K562 (cell line): Measurements from ENCODE around the gene CTDSPL2. TPM values are rescaled to one million over a fixed set of nuclear protein-coding genes. Genes with fewer than 3 reads are reported as not detected.
A peak's percentile ranks its signal among the peaks of the same experiment; 100 is the strongest.

Experiments used
- C11orf30 ChIP-seq: fragments of 450-650 bp; IDR thresholded peaks from 2 replicates; pipeline ENCODE4 v1.6.1; 2016; ENCODE audit warnings: low read depth, mild to moderate bottlenecking
- FIP1L1 ChIP-seq: fragments of 200-400 bp; formaldehyde crosslinking; IDR thresholded peaks from 2 replicates; pipeline ENCODE4 v1.6.1; 2018; ENCODE audit warnings: mild to moderate bottlenecking, low read depth, low read length; ENCODE audit not compliant: poor library complexity, severe bottlenecking
- FOXA3 ChIP-seq, 2 experiments: fragments of 450-650 bp in 1 of 2; sonication (generic) in 1 of 2; formaldehyde crosslinking; IDR thresholded peaks in 1 of 2; conservative IDR thresholded peaks in 1 of 2; 2 replicates each; pipeline versions ENCODE4 v1.4.0 to v1.8.0; 2020 to 2022; ENCODE audit warnings: mild to moderate bottlenecking in 2 of 2, missing genetic modification reagents in 1 of 2
- GABPA ChIP-seq: fragments of 200-800 bp; sonication (Bioruptor generic); conservative IDR thresholded peaks from 2 replicates; pipeline ENCODE4 v1.6.1; 2016; ENCODE audit warnings: low read depth, missing genetic modification characterization, missing compliant biosample characterization
- HDAC8 ChIP-seq: fragments of 450-650 bp; IDR thresholded peaks from 2 replicates; pipeline ENCODE4 v1.6.1; 2016; ENCODE audit warnings: mild to moderate bottlenecking, missing genetic modification characterization, moderate library complexity, missing compliant biosample characterization
- HNRNPL ChIP-seq: fragments of 200-400 bp; formaldehyde crosslinking; IDR thresholded peaks from 2 replicates; pipeline ENCODE4 v1.6.1; 2017; ENCODE audit warnings: low read depth, mild to moderate bottlenecking, low read length
- JUNB ChIP-seq: fragments of 450-650 bp; formaldehyde crosslinking; conservative IDR thresholded peaks from 2 replicates; pipeline ENCODE4 v1.4.0; 2020; ENCODE audit warnings: mild to moderate bottlenecking
- NFE2 ChIP-seq: IDR thresholded peaks from 2 replicates; pipeline ENCODE4 v1.6.1; 2014; ENCODE audit warnings: antibody characterized with exemption, low read depth
- NFIC ChIP-seq: fragments of 450-650 bp; IDR thresholded peaks from 2 replicates; pipeline ENCODE4 v1.6.1; 2017; ENCODE audit warnings: mild to moderate bottlenecking, inconsistent platforms
- NR2C2 ChIP-seq, 2 experiments: fragments of 200-800 bp in 1 of 2; sonication (Bioruptor generic) in 1 of 2; sonication (generic) in 1 of 2; formaldehyde crosslinking in 1 of 2; IDR thresholded peaks; 2 replicates each; pipeline versions ENCODE4 v1.6.1 to v1.8.0; 2016 to 2022; ENCODE audit warnings: mild to moderate bottlenecking in 1 of 2, missing compliant biosample characterization in 1 of 2, missing genetic modification characterization in 1 of 2, missing genetic modification reagents in 1 of 2
- PHF8 ChIP-seq: fragments of 200-600 bp; sonication (generic); IDR thresholded peaks from 2 replicates; pipeline ENCODE4 v1.6.1; 2012; ENCODE audit warnings: mixed run types, mild to moderate bottlenecking, inconsistent platforms, low read length, moderate library complexity, borderline replicate concordance
- SIN3A ChIP-seq, 2 experiments: fragments of 150-350 bp in 1 of 2; IDR thresholded peaks; 2 replicates each; pipeline ENCODE4 v1.6.1; 2011 to 2016; ENCODE audit warnings: borderline replicate concordance in 2 of 2, low read depth in 2 of 2, low read length in 2 of 2, mild to moderate bottlenecking in 2 of 2, moderate library complexity in 2 of 2; ENCODE audit not compliant: control insufficient read depth in 1 of 2
- SP2 ChIP-seq: IDR thresholded peaks from 2 replicates; pipeline ENCODE4 v1.6.1; 2011; ENCODE audit warnings: mild to moderate bottlenecking, low read depth, low read length, moderate library complexity; ENCODE audit not compliant: poor library complexity, severe bottlenecking; ENCODE audit errors: extremely low read depth
- SRSF1 ChIP-seq: fragments of 200-400 bp; formaldehyde crosslinking; IDR thresholded peaks from 2 replicates; pipeline ENCODE4 v1.6.1; 2017; ENCODE audit warnings: mild to moderate bottlenecking, low read depth, low read length, moderate library complexity
- SRSF7 ChIP-seq: fragments of 200-400 bp; formaldehyde crosslinking; optimal IDR thresholded peaks from 2 replicates; pipeline ENCODE3; 2017; ENCODE audit warnings: mild to moderate bottlenecking, low read depth, low read length
- TAF9B ChIP-seq: fragments of 450-650 bp; IDR thresholded peaks from 2 replicates; pipeline ENCODE4 v1.6.1; 2018; ENCODE audit warnings: mild to moderate bottlenecking; ENCODE audit not compliant: partially characterized antibody
- U2AF1 ChIP-seq: fragments of 200-400 bp; formaldehyde crosslinking; optimal IDR thresholded peaks from 2 replicates; pipeline ENCODE3; 2017; ENCODE audit warnings: mild to moderate bottlenecking, low read depth, low read length, moderate library complexity
- ZNF197 ChIP-seq: fragments of 200-800 bp; sonication (Bioruptor generic); IDR thresholded peaks from 2 replicates; pipeline ENCODE4 v1.6.1; 2016; ENCODE audit warnings: low read depth, missing genetic modification characterization, missing compliant biosample characterization
- ZNF212 ChIP-seq: fragments of 450-650 bp; formaldehyde crosslinking; IDR thresholded peaks from 2 replicates; pipeline ENCODE4 v1.4.0; 2020; ENCODE audit warnings: mild to moderate bottlenecking
- polyA plus RNA-seq, 8 experiments: library from polyadenylated mRNA; depleted of rRNA in 4 of 8; stranded (reverse) in 5 of 8; unstranded in 3 of 8; fragments of >200 nt; fragmentation: Nextera tagmentation in 2 of 8; fragmentation: Illumina TruSeq in 1 of 8; extraction: Ambion mirVana in 2 of 8; extraction: Trizol in 1 of 8; gene quantifications; 2 replicates each; pipeline versions ENCODE4 v1.2.1 to v1.2.3, GENCODE V29; 2011 to 2014; ENCODE audit warnings: inconsistent platforms in 1 of 8, missing spikeins in 1 of 8
- total RNA-seq, 7 experiments: library from RNA; depleted of rRNA in 6 of 7; stranded (reverse); fragments of >200 nt in 6 of 7; fragmentation: Illumina TruSeq in 2 of 7; extraction: Trizol in 2 of 7; gene quantifications; 2 replicates each; pipeline versions ENCODE4 v1.2.1 to v1.2.3, GENCODE V29; 2011 to 2021; ENCODE audit warnings: low replicate concordance in 1 of 7
- TF ChIP-seq, protein P1 (sequence below), 3 experiments: fragments of 200-800 bp in 1 of 3; sonication (Bioruptor generic) in 1 of 3; sonication (generic) in 1 of 3; formaldehyde crosslinking in 1 of 3; IDR thresholded peaks; 2 replicates each; pipeline versions ENCODE4 v1.6.1 to v1.8.0; 2016 to 2022; ENCODE audit warnings: mild to moderate bottlenecking in 2 of 3, missing compliant biosample characterization in 2 of 3, missing genetic modification characterization in 2 of 3, missing genetic modification reagents in 1 of 3
- TF ChIP-seq, protein P2 (sequence below): conservative IDR thresholded peaks from 2 replicates; pipeline ENCODE4 v1.6.1; 2011; ENCODE audit warnings: low read depth, mild to moderate bottlenecking, low read length; ENCODE audit not compliant: control insufficient read depth
- TF ChIP-seq, protein P3 (sequence below): fragments of 450-650 bp; formaldehyde crosslinking; conservative IDR thresholded peaks from 2 replicates; pipeline ENCODE4 v1.4.0; 2022; ENCODE audit warnings: mild to moderate bottlenecking, missing genetic modification characterization

CTDSPL2 gene
- total and polyA plus RNA-seq, 9 of the 15 experiments (the other 6 are each of a cell fraction or from before 2014, with no cell fraction given): 16.8 to 79.0 (median 53.1) TPM

DNA sequence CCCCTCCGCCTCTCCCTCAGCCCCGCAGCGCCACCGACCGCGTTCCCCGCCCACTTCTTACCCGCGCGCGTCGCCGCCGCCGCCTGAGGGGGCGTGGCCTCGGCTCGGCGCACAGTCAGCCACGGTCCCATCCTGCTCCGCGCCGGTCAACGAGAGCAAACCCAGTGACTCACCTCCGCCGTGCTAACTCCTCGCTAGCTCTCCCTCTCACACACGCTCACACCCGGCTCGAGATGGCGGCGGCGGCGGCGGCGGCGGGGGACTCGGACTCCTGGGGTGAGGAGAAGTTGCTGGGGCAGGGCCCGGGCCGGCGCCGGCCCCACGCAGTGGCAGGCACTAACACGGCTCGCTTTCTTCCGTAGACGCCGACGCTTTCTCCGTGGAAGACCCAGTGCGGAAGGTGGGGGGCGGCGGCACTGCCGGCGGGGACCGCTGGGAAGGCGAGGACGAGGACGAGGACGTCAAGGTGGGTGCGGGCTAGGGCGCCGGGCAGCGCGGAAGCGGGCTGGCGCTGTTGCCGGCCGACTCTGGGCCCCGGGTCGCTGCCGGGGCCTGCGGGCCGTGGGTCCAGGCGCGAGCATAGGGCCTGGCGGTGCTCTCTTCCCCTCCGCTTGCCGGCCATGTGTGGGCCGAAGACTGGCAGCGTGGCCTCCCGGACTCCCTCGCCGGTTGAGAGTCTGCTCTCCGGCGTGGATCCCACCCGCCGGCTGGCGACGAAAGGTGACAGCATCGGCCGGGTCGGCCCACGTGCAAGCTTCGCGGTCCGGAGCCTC, 109.7 kb downstream of the CTDSPL2 start, which contains the start of gene EIF3J (continued):
- TF ChIP-seq NR2C2 (CRISPR knock-in tag; IDR thresholded peaks at IDR 0.05) (no peak), NR2C2 (tag; IDR thresholded peaks at IDR 0.05) (no peak), C11orf30 (peak; percentile 36; the same call in 1 of the 2 replicates), NFE2 (0 out of 2 replicates have a peak, but pooled peaks have one; percentile 31), JUNB (CRISPR knock-in tag) (0 out of 2 replicates have a peak, but pooled peaks have one; percentile 16), NFIC (peak; percentile 32; the same call in 1 of the 2 replicates), TAF9B (peak; percentile 70), SIN3A (IDR thresholded peaks at IDR 0.05; ENCODE audit: borderline replicate concordance in 2 of 2, control insufficient read depth in 1 of 2, low read depth in 2 of 2, low read length in 2 of 2) (peak; percentile 10 to 88; a peak in 2 of 4 replicates), SP2 (peak; percentile 57), HDAC8 (tag) (no peak), U2AF1 (peak; percentile 99), SRSF7 (peak; percentile 46), PHF8 (peak; percentile 73), GABPA (tag) (peak; percentile 6; the same call in 1 of the 2 replicates), FOXA3 (CRISPR knock-in tag; conservative IDR thresholded peaks at IDR 0.05 in 1 of 2, IDR thresholded peaks at IDR 0.05 in 1 of 2) (peak in 1 of 2 experiments; percentile 62; a peak in 2 of 4 replicates), ZNF212 (CRISPR knock-in tag) (no peak), ZNF197 (CRISPR knock-in tag) (0 out of 2 replicates have a peak, but pooled peaks have one; percentile 14), FIP1L1 (peak; percentile 82), SRSF1 (peak; percentile 24), HNRNPL (peak; percentile 14; the same call in 1 of the 2 replicates)
- TF ChIP-seq, protein P1, sequence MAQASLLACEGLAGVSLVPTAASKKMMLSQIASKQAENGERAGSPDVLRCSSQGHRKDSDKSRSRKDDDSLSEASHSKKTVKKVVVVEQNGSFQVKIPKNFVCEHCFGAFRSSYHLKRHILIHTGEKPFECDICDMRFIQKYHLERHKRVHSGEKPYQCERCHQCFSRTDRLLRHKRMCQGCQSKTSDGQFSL (CRISPR knock-in tag; IDR thresholded peaks at IDR 0.05): peak; percentile 71
- TF ChIP-seq, protein P1 (tag; IDR thresholded peaks at IDR 0.05): no peak
- TF ChIP-seq, protein P2, sequence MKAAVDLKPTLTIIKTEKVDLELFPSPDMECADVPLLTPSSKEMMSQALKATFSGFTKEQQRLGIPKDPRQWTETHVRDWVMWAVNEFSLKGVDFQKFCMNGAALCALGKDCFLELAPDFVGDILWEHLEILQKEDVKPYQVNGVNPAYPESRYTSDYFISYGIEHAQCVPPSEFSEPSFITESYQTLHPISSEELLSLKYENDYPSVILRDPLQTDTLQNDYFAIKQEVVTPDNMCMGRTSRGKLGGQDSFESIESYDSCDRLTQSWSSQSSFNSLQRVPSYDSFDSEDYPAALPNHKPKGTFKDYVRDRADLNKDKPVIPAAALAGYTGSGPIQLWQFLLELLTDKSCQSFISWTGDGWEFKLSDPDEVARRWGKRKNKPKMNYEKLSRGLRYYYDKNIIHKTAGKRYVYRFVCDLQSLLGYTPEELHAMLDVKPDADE: peak; percentile 31; the same call in 1 of the 2 replicates
- TF ChIP-seq, protein P3, sequence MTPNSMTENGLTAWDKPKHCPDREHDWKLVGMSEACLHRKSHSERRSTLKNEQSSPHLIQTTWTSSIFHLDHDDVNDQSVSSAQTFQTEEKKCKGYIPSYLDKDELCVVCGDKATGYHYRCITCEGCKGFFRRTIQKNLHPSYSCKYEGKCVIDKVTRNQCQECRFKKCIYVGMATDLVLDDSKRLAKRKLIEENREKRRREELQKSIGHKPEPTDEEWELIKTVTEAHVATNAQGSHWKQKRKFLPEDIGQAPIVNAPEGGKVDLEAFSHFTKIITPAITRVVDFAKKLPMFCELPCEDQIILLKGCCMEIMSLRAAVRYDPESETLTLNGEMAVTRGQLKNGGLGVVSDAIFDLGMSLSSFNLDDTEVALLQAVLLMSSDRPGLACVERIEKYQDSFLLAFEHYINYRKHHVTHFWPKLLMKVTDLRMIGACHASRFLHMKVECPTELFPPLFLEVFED (CRISPR knock-in tag): no peak; the same call in 1 of the 2 replicates
